ENCODE data around the gene SIDT2.

DNA sequence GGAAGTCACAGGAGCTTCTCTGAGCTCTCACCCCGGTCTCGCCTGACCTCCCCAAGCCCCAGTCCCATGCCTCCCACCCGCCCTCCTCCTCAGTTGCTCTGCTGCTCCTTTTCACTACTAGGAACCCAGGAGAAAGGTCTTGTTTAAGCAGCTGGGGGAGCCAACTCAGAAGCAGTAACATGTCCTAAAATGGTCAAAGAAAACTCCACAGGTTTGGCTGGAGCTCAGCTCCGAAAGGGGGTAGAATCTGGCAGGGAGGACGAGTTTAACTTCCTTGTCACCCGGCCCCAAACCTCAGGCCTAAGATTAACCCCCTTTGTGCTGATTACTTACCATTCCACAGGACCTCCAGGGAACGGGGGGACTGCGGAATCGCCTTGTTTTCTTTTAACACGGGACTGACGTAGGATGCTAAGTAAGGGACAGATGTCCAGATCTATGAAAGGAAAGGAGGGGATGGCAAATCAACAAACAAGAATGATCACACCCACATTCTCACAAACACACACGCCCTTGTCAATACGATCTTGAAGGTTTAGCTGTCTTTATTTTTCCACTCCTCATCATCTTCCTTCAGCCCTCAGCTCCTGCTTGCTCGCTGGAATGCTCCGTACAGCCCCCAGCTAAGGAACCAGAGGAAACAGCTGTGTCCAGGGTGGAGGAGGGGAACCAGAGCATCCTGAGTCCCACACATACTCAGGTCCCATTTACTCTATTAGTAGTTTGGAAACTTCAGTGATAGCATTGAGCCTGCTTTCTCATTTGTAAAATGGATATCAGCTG, 39.8 kb downstream of the SIDT2 start:
- no peak for TF ChIP-seq CEBPB (IDR thresholded peaks at IDR 0.05; ENCODE audit: low read depth, low read length)
- TF ChIP-seq, protein P1, sequence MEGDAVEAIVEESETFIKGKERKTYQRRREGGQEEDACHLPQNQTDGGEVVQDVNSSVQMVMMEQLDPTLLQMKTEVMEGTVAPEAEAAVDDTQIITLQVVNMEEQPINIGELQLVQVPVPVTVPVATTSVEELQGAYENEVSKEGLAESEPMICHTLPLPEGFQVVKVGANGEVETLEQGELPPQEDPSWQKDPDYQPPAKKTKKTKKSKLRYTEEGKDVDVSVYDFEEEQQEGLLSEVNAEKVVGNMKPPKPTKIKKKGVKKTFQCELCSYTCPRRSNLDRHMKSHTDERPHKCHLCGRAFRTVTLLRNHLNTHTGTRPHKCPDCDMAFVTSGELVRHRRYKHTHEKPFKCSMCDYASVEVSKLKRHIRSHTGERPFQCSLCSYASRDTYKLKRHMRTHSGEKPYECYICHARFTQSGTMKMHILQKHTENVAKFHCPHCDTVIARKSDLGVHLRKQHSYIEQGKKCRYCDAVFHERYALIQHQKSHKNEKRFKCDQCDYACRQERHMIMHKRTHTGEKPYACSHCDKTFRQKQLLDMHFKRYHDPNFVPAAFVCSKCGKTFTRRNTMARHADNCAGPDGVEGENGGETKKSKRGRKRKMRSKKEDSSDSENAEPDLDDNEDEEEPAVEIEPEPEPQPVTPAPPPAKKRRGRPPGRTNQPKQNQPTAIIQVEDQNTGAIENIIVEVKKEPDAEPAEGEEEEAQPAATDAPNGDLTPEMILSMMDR (conservative IDR thresholded peaks at IDR 0.05; ENCODE audit: low read depth, low read length), result no peak
- no peak for TF ChIP-seq POLR2A (IDR thresholded peaks at IDR 0.05; ENCODE audit: low read depth, low read length)
- TF ChIP-seq FOS (IDR thresholded peaks at IDR 0.05; ENCODE audit: low read depth, low read length), result no peak
